Ovary (tissue), 3 donors: ENCODE measurements around the gene CD247.

Experiments used
- EP300 ChIP-seq: sonication (generic); formaldehyde crosslinking; IDR thresholded peaks from one replicate; pipeline ENCODE4 v1.6.1; 2017; ENCODE audit warnings: antibody characterized with exemption
- POLR2A ChIP-seq: fragments of 450-650 bp; IDR thresholded peaks from one replicate; pipeline ENCODE4 v1.6.1; 2017; ENCODE audit warnings: antibody characterized with exemption, mild to moderate bottlenecking, moderate library complexity
- TF ChIP-seq, protein P1 (sequence below), 3 donors: fragments of 450-650 bp in 2 of 3; fragments of 200-600 bp in 1 of 3; IDR thresholded peaks; one replicate each; pipeline versions ENCODE4 v1.5.1 to v1.8.0; 2016 to 2022; ENCODE audit warnings: antibody characterized with exemption in 3 of 3, mild to moderate bottlenecking in 1 of 3
- donor health status: DM: no; HTN: no; CAD: no.

DNA sequence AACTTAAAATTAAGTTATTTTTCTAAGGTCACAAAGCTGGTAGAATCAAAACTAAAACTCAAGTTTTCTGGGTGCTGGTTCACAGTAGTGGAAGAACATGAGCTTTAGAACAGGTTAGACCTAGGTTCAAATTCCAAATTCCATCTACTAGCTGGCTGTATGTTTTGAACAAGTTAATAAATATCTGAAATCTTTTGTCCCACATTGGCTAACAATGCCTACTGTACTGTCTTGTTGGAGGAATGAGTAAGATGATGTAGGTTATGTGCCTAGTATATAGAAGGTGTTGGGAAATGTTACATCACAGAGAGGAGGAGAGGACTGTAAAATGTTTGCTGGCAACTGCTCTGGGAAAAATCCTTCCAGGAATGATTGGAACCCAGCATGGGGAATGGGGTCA is 14.0 kb upstream of the CD247 start:
- TF ChIP-seq, protein P1, sequence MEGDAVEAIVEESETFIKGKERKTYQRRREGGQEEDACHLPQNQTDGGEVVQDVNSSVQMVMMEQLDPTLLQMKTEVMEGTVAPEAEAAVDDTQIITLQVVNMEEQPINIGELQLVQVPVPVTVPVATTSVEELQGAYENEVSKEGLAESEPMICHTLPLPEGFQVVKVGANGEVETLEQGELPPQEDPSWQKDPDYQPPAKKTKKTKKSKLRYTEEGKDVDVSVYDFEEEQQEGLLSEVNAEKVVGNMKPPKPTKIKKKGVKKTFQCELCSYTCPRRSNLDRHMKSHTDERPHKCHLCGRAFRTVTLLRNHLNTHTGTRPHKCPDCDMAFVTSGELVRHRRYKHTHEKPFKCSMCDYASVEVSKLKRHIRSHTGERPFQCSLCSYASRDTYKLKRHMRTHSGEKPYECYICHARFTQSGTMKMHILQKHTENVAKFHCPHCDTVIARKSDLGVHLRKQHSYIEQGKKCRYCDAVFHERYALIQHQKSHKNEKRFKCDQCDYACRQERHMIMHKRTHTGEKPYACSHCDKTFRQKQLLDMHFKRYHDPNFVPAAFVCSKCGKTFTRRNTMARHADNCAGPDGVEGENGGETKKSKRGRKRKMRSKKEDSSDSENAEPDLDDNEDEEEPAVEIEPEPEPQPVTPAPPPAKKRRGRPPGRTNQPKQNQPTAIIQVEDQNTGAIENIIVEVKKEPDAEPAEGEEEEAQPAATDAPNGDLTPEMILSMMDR (IDR thresholded peaks at IDR 0.05) = no peak
- TF ChIP-seq POLR2A (no peak), EP300 (no peak)
